Transverse colon (tissue), 4 donors: ENCODE results near the gene DNAH5. TPM values are rescaled to one million over a fixed set of nuclear protein-coding genes. Genes with fewer than 3 reads are reported as not detected.

Experiments
- DNase-seq: peaks from one replicate; pipeline ENCODE4 v3.0.0-alpha.2; 2019
- H3K27ac ChIP-seq, 4 donors: fragments of 200-600 bp; sonication (generic); 2 replicates each; pipeline ENCODE4 v1.5.1; 2016 to 2018; ENCODE audit warnings: inconsistent platforms in 4 of 4
- H3K27me3 ChIP-seq: fragments of 200-600 bp; sonication (generic); 2 replicates; pipeline ENCODE4 v1.5.1; 2017; ENCODE audit warnings: inconsistent platforms
- H3K36me3 ChIP-seq, 4 donors: fragments of 200-600 bp; sonication (generic); 2 replicates each; pipeline ENCODE4 v1.5.1; 2017 to 2019; ENCODE audit warnings: inconsistent platforms in 4 of 4
- H3K4me1 ChIP-seq, 4 donors: fragments of 200-600 bp; sonication (generic); 2 replicates each; pipeline ENCODE4 v1.5.1; 2017 to 2020; ENCODE audit warnings: inconsistent platforms in 4 of 4
- H3K4me3 ChIP-seq, 4 donors: fragments of 200-600 bp; sonication (generic); 1 replicate in 1 of 4; 2 replicates in 3 of 4; pipeline versions ENCODE4 v1.5.1 to v1.6.1; 2017 to 2019; ENCODE audit warnings: inconsistent platforms in 4 of 4
- H3K9me3 ChIP-seq, 2 donors: fragments of 200-600 bp; sonication (generic); 2 replicates each; pipeline ENCODE4 v1.5.1; 2017 to 2019; ENCODE audit warnings: inconsistent platforms in 2 of 2
- CTCF ChIP-seq, 5 experiments: fragments of 200-600 bp in 3 of 5; fragments of 450-650 bp in 2 of 5; sonication (generic) in 3 of 5; IDR thresholded peaks; 1 replicate in 2 of 5; 2 replicates in 3 of 5; pipeline ENCODE4 v1.5.1; 2016 to 2017; ENCODE audit warnings: antibody characterized with exemption in 5 of 5, inconsistent platforms in 3 of 5, mild to moderate bottlenecking in 2 of 5, moderate library complexity in 1 of 5
- EP300 ChIP-seq: sonication (generic); formaldehyde crosslinking; IDR thresholded peaks from one replicate; pipeline ENCODE4 v1.6.1; 2017; ENCODE audit warnings: antibody characterized with exemption, low read depth
- POLR2A ChIP-seq: fragments of 450-650 bp; IDR thresholded peaks from one replicate; pipeline ENCODE4 v1.6.1; 2016; ENCODE audit warnings: antibody characterized with exemption, mild to moderate bottlenecking, moderate library complexity
- POLR2AphosphoS5 ChIP-seq, 3 donors: sonication (generic); formaldehyde crosslinking; IDR thresholded peaks; one replicate each; pipeline ENCODE4 v1.6.1; 2016; ENCODE audit warnings: antibody characterized with exemption in 3 of 3
- WGBS, 2 donors: methylation state at CpG; one replicate each; pipeline ENCODE4 v1.1.5; 2018; ENCODE audit warnings: low coverage in 1 of 2; 5-methylcytosine and 5-hydroxymethylcytosine counted together
- in situ Hi-C, 4 donors: fragments of 200-750 bp; cut with MboI; loops; one replicate each; pipeline versions ENCODE4 v1.15.0 to v1.15.1; 2017; ENCODE audit warnings: low sequenced_read_pairs in 3 of 4, low pct_ligation_motif_present in 1 of 4, low pct_unique_long_range_greater_than_20kb in 1 of 4
- intact Hi-C: fragments of 100-400 bp; cut with DNase I; formaldehyde crosslinking; loops from one replicate; pipeline ENCODE4 v1.15.1; 2023; ENCODE audit warnings: low total_unique reads
- total RNA-seq, 4 donors: library from RNA; depleted of rRNA; stranded (reverse); fragments of >200 nt; gene quantifications; one replicate each; pipeline ENCODE4 v1.1.0, GENCODE V29; 2016

DNAH5 gene
- total RNA-seq, 4 donors from 2014 or later = 0.20 to 1.5 (median 0.53) TPM

- TF ChIP-seq EP300 (no peak), POLR2A (no peak), CTCF (IDR thresholded peaks at IDR 0.05) (no peak), POLR2AphosphoS5 (IDR thresholded peaks at IDR 0.05) (no peak)
- H3K27ac ChIP-seq = no peak overlapping the region
- intact Hi-C loops = no loop called here
- no peaks in the 10 kb centered on the region for H3K9me3 ChIP-seq
- no peak for DNase-seq
- H3K36me3 ChIP-seq = no peaks in the 10 kb centered on the region
- H3K27me3 ChIP-seq = no peaks in the 10 kb centered on the region
- 71 to 82% methylated on average over 1 of the region's 1 CpG for WGBS, 2 donors
- no peaks in the 10 kb centered on the region for H3K4me1 ChIP-seq
- in situ Hi-C loops = no loop called here
- H3K4me3 ChIP-seq = no peak overlapping the region
Measured at GRCh38 chr5:13780081-13780480, 164.4 kb downstream of the DNAH5 start.

- Histone ChIP-seq H3K4me1 (no peaks in the 10 kb centered on the region), H3K4me3 (no peak overlapping the region), H3K9me3 (no peaks in the 10 kb centered on the region), H3K27me3 (no peaks in the 10 kb centered on the region), H3K36me3 (no peaks in the 10 kb centered on the region), H3K27ac (no peak overlapping the region)
- intact Hi-C loops (no loop called here), in situ Hi-C loops (no loop called here)
- TF ChIP-seq POLR2AphosphoS5 (IDR thresholded peaks at IDR 0.05) (no peak), EP300 (no peak), CTCF (IDR thresholded peaks at IDR 0.05) (no peak), POLR2A (no peak)
- DNase-seq = no peak
- whole genome bisulfite sequencing, 2 donors = 50 to 67% methylated on average over 1 to 2 of the region's 2 CpGs
Measured at GRCh38 chr5:13773649-13774048, 170.8 kb downstream of the DNAH5 start.

- Histone ChIP-seq H3K27ac (no peak overlapping the region), H3K36me3 (no peaks in the 10 kb centered on the region), H3K27me3 (no peaks in the 10 kb centered on the region), H3K4me1 (no peaks in the 10 kb centered on the region), H3K9me3 (no peaks in the 10 kb centered on the region), H3K4me3 (no peak overlapping the region)
- WGBS, 2 donors = 55 to 63% methylated on average over 1 of the region's 1 CpG
- intact Hi-C loops = no loop called here
- TF ChIP-seq EP300 (no peak), POLR2AphosphoS5 (IDR thresholded peaks at IDR 0.05) (no peak), POLR2A (no peak), CTCF (IDR thresholded peaks at IDR 0.05) (no peak)
- in situ Hi-C loops = no loop called here
- no peak for DNase-seq
Measured at GRCh38 chr5:13771011-13771571, 173.4 kb downstream of the DNAH5 start.

- no peak overlapping the region for H3K27ac ChIP-seq
- TF ChIP-seq CTCF (IDR thresholded peaks at IDR 0.05) = no peak
- TF ChIP-seq EP300 = no peak
- TF ChIP-seq POLR2AphosphoS5 (IDR thresholded peaks at IDR 0.05) = no peak
- no peak for TF ChIP-seq POLR2A
- WGBS, 2 donors = 39 to 49% methylated on average over 3 of the region's 3 CpGs
- H3K36me3 ChIP-seq = no peaks in the 10 kb centered on the region
- intact Hi-C loops = no loop called here
- no peaks in the 10 kb centered on the region for H3K9me3 ChIP-seq
- DNase-seq = no peak
- no peaks in the 10 kb centered on the region for H3K4me1 ChIP-seq
- in situ Hi-C loops = no loop called here
- H3K27me3 ChIP-seq = no peaks in the 10 kb centered on the region
- no peak overlapping the region for H3K4me3 ChIP-seq
Measured at GRCh38 chr5:13766236-13766635, 178.3 kb downstream of the DNAH5 start.
